NB4 (cell line): ENCODE data around the gene SSBP4.

Source experiments
- DNase-seq: peaks from one replicate; pipeline ENCODE4 v3.0.0; 2010; ENCODE audit warnings: low read depth
- H3K4me3 ChIP-seq: one replicate; pipeline ENCODE4 v1.5.1; 2011; ENCODE audit warnings: mild to moderate bottlenecking, low read depth, low read length, moderate library complexity
- MYC ChIP-seq: IDR thresholded peaks from 2 replicates; pipeline ENCODE4 v1.6.1; 2011; ENCODE audit warnings: low read depth, low read length
- POLR2A ChIP-seq: IDR thresholded peaks from 2 replicates; pipeline ENCODE4 v1.6.1; 2011; ENCODE audit warnings: mild to moderate bottlenecking; ENCODE audit not compliant: insufficient read length; ENCODE audit errors: extremely low read depth
- TF ChIP-seq, protein P1 (sequence below): IDR thresholded peaks from one replicate; pipeline ENCODE4 v1.5.1; 2012; ENCODE audit warnings: low read depth, low read length
- TF ChIP-seq, protein P2 (sequence below): IDR thresholded peaks from 2 replicates; pipeline ENCODE4 v1.6.1; 2011; ENCODE audit warnings: low read depth, low read length

The SSBP4 gene

DNA sequence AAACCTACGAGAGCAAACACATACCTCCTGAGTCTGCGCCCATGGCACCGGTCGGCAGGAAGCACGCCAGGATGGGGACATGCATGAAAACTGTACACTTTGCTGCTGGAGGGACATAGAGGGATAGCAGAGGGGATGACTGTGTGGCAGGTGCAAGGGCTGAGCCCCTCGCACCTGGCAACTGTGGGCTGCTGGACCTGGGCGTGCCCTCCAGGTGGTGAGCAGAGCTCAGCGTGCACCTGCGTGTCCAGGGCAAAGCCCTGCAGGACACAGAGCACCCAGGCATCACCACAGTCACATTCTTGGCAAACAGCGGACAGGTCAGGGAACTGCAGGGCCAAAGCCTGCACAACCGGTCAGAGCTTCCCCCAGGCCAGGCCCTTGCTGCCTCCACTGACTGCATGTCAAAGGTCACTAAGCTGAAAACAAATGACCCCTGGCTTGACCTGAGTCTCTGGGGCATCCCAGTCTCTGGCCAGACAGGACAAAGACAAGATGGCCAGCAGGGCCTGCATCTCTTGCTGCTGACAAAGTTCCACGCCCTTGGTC is 27.7 kb downstream of the SSBP4 start:
- no peak for DNase-seq
- no peak overlapping the region for H3K4me3 ChIP-seq
- TF ChIP-seq MYC = no peak
- TF ChIP-seq, protein P1, sequence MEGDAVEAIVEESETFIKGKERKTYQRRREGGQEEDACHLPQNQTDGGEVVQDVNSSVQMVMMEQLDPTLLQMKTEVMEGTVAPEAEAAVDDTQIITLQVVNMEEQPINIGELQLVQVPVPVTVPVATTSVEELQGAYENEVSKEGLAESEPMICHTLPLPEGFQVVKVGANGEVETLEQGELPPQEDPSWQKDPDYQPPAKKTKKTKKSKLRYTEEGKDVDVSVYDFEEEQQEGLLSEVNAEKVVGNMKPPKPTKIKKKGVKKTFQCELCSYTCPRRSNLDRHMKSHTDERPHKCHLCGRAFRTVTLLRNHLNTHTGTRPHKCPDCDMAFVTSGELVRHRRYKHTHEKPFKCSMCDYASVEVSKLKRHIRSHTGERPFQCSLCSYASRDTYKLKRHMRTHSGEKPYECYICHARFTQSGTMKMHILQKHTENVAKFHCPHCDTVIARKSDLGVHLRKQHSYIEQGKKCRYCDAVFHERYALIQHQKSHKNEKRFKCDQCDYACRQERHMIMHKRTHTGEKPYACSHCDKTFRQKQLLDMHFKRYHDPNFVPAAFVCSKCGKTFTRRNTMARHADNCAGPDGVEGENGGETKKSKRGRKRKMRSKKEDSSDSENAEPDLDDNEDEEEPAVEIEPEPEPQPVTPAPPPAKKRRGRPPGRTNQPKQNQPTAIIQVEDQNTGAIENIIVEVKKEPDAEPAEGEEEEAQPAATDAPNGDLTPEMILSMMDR = no peak
- TF ChIP-seq, protein P2, sequence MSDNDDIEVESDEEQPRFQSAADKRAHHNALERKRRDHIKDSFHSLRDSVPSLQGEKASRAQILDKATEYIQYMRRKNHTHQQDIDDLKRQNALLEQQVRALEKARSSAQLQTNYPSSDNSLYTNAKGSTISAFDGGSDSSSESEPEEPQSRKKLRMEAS = no peak
- no peak for TF ChIP-seq POLR2A

DNA sequence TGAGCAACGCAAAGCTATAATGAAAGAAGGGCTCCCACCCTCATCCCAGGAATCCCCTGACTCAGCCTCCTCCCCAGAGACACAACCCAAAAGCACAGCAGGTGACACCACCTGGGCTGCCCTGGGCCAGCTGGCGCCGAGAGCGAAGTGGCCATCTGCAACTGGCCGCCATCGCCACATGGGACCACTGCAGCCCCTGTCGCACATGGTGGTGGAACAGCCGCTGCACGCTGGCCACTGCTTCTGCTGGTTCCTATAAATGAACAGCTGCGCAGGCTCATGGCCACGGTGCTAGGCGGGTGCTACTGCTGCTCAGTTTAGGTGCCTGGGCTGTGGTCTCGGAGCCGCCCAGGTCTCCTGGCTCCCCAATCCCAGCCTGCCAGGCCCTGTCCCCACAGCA is 30.4 kb downstream of the SSBP4 start:
- DNase-seq = no peak
- TF ChIP-seq MYC (no peak), POLR2A (no peak)
- TF ChIP-seq, protein P1 = no peak
- TF ChIP-seq, protein P2 = no peak
- no peak overlapping the region for H3K4me3 ChIP-seq

DNA sequence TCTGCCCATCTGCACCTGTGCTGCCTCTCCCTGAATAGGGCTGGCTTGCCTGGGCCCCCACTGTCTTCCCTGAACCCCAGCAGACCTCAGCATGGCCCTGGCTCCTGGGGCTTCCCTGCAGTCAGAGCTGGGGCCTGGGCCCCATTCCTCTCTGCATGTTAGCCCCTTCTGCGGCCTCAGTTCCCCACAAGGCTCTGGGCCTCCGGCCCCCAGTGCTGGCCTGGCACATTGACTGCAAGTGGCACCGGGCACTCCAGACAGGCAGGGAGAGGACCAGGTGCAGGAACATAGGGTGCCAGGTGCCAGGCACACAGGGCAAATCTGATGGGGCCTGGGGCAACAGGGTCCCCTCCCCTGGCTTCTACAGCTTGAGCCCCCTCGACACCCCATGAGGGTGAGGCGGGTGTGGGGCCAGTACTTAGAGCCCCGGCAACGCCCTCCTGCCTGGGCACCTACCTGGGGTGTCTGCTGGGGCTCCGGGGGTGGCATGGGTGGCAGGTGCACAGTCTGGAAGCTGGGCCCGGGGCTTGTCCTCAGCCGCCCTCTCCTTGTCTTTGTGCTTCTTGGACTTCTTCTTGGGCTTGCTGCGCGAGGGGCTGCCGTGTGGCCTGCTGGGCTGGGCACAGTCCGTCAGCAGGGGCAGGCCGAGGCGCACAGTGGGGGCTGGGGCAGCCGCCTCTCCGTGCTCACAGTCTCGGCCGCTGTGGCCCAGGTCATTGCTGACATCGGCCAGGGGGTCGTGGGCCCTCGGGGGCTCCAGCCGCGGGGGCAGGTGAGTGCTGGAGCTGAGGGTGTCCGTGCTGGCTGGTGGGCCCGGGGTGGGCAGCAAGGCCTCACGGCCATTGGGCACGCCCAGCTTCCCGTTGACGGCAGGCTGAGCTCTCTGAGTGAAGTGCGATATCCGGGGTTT is 31.1 kb downstream of the SSBP4 start:
- no peak overlapping the region for H3K4me3 ChIP-seq
- TF ChIP-seq, protein P2 = no peak
- TF ChIP-seq MYC (no peak), POLR2A (no peak)
- TF ChIP-seq, protein P1 = no peak
- DNase-seq = no peak

DNA sequence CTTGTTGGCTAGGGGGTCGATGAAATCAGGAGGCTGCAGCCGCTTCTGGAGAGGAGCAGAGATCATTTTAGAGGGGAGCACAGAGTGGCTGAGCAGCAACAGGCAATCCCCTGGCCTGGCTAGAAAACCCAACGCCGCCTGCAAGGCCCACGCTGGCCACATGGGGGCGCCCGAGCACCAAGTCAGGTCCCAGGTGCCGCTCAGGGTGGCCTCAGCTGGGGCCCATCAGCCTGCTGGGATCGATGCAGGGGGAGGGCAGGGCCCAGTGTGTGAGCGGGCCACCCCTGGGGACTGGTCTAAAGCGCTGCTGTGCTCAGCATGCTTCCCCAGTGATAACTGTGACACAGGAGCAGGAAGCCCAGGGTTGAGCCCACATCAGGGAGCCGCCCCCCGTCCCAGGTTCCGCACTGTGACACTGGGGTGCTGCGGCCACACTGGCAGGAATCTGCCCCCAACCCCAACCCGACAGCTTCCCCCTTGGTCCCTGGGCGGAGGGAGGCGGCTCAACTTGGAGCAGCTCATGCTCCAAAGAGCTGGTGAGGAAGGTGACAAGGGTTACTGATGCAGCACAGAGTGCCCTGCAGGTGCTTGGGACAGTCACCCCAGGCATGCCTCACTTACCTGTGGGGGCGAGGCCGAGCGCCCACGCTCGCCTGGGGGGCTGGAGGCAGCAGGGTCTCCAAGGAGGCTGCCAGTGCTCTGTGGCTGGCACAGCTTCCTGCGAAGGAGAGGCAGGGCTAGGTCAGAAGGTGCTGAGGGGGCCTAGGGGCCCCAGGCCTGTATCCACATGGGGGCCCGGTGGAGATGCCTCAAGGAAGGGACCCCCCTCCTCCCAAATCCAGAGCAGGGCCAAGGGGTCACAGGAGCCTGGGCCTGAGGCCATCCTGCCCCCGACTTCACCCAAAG is 32.0 kb downstream of the SSBP4 start:
- no peak overlapping the region for H3K4me3 ChIP-seq
- peak; percentile 88 for DNase-seq
- TF ChIP-seq, protein P2 = peak; percentile 70
- TF ChIP-seq, protein P1 = peak; percentile 94
- peak; percentile 49; the same call in 1 of the 2 replicates for TF ChIP-seq MYC
- no peak for TF ChIP-seq POLR2A

DNA sequence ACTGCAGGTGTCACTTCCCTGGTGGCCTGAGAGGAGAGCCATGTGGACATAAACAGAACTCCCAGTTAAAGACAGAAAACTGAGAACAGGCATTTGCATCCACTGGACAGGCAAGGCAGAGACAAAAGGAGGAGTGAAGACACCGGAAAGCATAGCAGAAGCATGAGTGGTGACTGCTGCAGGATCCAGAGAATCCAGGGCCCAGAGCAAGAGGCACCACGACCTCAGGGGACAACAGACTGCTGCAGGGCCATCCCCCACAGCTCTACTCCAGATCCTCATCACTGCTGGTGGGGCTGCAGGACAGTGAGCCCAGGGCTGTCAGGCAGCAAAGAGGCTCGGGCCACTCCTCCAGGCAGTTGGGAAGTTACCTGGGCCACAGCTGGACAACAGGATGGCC is 33.2 kb downstream of the SSBP4 start:
- TF ChIP-seq, protein P2 = no peak

More for the DNA sequence above, 33.2 kb downstream of the SSBP4 start:
- DNase-seq = no peak
- H3K4me3 ChIP-seq = no peak overlapping the region
